SKM-1 (cell line): ENCODE results near the gene CREG1.

Source experiments
- DNase-seq: peaks from one replicate; lab custom pipeline; 2025; ENCODE audit not compliant: unreplicated experiment; lab: John Stamatoyannopoulos, UW

CREG1 gene

DNA sequence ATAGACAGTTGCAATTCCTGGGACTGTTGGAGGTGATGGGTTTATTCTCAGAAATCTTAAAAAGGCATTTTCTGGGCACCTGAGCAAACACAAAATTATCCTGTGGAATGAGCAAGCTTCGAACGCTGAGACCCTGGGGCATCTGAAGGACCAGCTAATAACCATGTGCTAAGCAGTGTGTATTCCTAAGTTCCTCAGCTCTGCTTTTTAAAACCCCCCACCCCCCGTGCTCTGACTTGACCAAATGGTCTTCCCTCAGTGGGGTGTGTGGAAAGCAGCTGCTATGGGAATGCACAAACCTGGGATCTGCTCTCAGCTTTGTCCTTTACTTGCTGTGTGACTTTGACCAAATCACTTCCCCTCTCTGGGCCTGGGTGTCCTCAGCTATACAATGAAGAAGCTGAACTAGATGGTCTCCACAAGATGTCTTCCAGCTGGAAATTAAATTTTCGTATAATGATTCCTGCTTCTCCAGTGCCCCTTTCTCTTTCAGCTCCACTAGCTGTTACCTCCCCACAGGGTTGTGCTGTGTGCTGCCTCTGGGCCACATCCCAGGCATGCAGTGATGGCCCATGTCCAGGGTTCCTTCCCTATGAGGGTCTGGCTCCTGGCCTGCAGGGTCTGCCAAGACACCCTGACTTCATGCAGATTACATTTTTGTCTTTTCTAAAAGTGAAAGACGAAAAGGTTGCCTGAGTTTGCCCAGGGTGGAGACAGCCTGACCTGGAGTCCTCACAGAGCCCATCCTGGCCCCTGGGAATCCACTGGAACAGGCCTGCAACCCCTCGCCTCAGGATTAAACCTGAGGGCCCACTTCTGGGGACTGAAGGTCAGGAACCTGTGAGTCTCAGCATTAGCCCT lies 20.4 kb downstream of the CREG1 start:
- DNase-seq, result no peak

DNA sequence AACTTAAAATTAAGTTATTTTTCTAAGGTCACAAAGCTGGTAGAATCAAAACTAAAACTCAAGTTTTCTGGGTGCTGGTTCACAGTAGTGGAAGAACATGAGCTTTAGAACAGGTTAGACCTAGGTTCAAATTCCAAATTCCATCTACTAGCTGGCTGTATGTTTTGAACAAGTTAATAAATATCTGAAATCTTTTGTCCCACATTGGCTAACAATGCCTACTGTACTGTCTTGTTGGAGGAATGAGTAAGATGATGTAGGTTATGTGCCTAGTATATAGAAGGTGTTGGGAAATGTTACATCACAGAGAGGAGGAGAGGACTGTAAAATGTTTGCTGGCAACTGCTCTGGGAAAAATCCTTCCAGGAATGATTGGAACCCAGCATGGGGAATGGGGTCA lies 21.2 kb downstream of the CREG1 start:
- no peak for DNase-seq

DNA sequence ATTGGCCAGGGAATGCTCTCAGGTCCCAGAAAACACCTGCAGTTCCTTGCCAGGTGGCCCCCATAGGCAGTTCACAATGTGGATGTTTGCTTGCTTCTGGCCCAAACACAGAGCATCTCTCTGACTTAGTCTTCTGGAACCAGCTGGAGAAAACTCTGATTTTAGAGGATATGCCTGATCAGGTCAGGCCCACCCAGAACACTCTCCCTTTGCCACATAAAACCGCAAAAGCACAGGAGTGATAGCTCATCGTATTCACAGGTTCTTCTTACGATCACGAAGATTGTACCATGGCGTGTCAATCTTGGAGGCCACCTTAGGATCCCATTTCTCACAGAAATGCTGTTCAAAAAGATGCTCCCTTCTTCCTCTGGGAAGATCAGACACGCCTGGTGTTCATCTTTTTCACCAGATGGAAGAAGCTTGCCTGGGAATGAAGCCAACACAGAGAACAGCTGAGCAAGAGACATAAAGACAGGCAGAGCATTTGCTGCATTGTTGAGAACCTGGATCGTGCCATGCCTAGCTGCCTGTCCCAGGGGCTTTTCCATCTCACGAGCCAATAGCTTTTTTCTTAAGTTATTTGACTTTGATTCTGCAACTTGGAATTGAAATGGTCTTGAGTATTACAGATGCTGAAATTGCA lies 23.6 kb downstream of the CREG1 start:
- DNase-seq, result no peak

DNA sequence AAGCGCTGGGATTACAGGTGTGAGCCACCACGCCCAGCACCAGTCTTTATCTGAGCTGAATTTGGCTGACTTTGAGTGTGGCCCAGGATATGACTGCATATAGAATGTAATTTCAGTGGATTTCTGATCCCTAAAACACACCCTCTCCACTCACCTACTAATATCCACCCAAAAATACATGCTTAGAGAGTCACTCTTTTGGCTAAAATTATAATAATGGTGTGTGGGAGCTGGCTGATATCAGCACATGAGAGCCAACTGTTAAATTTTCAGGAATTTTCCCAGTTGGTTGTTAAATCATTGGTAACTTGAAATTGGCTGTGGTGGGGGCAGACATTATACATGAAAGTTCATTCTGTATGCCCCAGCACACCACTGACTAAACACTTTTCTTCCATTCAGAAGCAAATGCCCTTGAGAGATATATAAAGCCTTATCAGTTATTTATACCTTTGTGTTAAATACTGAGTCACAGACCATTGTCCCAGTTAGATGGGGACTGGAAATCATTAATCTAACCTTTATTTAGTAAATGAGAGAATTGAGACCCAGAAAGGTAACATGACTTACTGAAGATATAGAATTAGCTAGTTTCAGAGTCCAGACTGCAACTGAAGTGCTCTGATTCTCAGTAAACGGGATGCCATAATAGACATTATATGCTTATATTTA lies 25.4 kb downstream of the CREG1 start:
- DNase-seq, result no peak

DNA sequence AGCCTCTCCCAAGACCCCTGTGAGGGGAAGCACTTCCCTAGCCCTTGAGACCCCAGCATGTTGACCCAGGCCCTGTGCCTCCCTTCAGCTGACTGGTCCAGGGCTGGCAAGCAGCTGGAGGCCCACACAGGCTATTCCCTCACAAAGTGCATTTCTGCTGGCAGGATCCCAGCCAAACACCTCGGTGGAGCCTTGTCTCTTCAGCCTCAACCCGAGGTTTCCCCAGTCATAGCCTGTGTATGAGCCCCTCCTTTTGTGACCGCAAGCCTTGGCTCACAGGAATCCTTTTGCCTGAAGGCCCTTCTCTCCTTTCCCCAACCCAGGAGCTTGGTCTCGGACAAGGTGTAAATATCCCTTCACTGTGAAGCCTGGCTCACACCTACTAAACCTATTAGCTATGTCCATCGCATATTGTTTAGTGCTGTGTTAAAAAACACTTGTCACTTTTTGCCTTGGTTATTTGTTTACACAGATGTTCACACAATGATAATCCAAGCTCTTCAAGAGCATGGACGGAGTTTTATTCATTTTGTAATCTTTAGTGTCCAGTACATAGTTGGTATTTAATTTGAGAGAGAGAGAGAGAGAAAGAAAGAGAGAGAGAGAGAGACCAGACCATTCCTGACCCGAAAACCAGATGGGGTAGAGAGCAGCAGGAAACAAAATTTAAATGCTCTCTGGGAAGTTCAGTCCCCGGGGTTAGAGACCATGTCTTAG lies 26.7 kb downstream of the CREG1 start:
- DNase-seq, result no peak

DNA sequence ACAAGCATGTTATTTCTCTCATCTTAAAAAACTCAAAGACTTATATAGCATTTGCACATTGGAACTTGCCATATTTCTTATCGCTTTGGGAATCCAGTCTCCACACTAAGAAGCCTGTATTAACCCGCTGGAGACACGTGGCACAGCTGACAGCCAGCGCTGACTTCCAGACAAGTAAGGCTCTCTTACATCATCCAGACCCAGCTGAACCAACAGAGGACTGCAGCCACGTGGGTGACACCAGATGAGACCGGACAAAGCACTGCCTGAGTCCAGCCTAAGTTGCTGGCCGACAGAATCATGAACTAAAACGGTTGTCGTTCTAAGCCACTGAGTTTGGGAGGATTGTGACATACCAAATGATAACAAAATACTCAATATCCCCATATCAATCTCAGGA lies 28.9 kb downstream of the CREG1 start:
- no peak for DNase-seq

DNA sequence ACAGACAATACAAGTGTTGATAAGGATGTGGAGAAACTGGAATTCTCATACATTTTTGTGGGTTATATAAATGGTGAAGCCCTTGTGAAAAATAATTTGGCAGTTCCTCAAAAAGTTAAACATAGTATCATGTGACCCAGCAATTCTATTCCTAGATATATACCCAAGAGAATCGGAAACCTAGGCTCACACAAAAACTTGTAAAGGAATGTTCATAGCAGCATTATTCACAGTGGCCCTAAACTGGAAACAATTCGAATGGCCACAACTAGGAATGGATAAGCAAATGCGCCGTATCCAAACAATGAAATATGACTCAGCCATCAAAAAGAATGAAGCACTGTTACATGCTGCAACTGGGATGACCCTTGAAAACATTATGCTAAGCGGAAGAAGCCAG lies 31.3 kb downstream of the CREG1 start:
- no peak for DNase-seq

DNA sequence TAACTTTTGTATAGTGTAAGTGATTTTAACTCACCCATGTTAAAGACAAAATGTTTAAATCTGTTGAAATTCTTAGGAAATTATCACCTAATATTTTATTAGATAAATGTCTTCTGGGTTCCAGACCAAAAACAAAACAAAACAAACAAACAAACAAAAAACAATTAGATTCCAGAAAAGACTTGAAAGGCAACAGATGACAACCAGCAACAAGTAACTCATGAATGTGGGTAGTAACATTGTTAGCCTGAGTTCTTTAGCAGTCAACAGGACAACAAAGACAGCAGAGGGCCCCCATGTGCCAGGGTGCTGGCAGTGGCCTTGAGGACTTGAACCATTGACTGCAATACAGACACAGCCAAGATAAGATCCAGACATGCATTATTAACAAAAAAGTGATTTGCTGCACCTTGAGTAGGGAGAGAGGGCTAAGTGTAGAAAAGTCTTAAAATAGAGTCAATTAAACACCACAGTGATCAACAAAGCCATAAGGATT lies 32.8 kb downstream of the CREG1 start:
- DNase-seq, result no peak

DNA sequence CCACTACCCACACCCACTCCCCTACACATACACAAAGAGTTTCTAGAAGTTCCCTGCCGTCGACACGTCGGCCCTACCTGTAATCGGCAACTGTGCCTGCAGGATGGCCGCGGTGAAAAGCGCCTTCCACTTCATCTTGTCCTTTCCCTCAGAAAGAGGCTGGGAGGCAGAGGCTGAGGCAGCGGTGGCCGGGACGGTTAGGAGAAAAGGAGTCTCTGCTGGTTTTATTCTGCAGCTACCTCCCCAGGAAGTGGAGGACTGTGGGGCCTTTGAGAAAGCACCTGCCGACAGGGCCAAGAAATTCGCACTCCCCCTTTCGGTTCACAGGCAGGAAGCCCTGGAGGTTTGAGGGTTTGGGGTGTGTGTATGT lies 35.2 kb downstream of the CREG1 start, which contains the start of gene CD247:
Gene CD247 (minus strand): TSS at position 199 of the 370 bp plus-strand sequence. CDS start 64 bp downstream, at position 135.
- DNase-seq, result no peak

DNA sequence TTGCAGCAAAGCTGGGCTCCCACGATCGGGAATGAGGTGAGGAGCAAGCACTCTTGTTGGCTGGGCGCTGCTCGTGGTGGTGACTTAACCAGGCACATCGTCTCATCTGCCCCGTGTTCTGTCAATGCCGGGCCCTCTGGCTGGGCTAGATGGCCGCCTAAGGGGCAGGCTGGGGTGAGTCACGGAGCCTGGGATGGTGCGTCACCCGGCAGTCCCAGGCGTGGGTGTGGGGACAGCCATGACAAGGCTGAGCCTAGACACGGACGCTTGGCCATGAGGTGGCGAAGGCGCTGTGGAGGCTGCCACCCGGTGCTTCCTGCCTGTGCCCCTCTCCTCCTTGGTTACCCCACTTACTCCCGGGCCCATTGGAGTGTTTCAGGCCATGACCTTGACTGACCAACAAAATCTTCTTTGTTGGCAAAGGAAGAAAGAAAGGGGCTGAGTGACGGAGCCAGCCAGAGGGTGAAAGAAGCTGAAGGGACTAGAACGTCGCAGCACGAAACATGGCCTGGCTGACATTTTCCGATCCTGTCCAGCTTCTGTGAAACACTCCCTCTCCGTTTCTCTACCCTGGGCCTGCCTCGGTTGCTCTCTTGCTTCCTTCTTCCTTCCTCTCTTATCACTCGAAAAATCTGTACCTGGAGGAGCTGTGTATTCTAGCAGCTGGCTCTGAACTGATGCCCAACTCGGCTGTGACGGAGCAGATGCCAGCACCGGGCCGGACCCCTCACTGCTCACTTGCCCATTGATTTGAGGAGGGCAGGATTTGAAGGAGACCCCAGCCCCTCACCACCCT lies 35.8 kb downstream of the CREG1 start:
- no peak for DNase-seq

DNA sequence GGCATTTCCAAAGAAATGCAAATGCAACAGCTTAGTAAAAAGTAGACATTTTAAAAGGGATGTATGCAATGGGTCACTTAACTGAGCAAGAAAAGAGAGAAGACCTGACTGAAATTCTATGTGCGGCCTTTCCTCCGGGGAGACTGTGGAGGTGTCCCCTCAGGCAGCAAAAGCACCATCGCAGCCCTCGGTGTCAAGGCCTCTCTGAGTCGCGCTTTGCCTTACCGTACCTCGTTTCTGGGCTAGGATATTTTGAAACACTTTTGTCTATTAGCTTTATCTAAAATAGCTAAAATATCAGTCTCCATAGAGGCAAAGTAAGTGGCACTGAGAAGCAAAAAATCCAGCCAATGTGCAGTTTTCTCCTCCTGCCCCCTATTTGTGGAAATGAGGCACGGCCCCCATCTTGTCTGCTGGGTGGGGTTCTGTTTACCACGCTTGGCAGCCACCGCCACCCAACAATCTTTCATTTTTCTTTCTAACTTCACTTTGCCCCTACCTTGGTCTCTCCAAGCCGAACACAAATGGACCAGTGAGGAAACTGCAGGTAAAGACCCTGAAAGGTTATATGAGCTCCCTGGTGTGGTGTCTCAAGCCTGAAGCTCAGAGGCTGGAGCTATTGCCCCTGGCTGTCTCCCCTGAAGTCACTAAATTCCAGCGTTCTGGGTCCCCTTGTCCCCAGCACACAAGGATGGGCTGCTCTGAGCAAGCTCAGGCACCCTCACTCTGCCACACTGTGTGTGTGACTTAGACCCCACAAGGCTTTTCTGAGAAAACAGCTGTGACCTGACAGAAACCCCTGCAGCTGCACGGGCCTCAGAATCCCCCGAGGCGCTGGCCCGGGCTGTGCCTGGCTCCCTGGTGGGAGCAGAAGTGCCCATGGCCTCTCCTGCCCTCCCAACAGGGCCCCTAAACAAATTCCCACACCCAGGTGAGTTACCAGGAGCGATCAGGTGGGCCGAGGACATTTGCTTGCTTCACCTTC lies 36.9 kb downstream of the CREG1 start:
- no peak for DNase-seq

DNA sequence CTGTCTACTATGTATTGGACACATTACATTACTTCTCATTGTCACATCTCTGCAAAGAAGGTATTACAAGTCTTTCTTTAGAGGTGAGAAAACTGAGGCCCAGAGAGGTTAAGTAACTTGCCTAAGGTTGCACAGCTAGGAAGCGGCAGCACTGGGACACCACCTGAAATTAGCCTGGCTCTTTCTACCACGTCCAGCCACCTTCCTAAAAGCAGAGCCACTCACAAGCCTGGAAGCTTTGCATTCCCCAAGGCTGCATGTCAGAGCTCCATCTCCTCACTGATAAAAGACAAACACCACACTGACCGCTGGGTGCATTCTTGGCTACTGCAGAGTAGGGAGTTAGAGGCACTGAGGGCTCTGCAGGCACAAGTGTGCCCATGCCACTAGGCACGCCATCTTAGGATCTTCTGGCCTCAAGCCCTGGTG lies 37.7 kb downstream of the CREG1 start:
- DNase-seq, result no peak

DNA sequence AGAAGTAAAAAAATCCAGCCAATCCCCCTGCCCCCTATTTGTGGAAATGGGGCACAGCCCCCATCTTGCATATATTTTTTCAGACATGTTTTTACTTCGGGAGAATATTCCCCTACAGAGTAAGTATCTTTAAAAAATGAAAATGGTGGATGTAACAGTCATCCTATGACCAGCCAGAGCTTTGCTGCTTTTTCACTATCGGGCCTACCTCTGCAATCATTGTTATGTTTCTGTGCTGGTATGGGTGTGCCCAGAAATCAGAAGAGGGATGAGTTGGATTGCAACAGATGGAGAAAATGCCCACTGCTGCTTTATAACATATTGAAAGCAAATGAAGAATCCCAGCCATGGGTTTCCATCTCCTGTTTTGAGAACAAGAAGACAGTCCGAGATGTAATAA lies 38.1 kb downstream of the CREG1 start:
- no peak for DNase-seq

DNA sequence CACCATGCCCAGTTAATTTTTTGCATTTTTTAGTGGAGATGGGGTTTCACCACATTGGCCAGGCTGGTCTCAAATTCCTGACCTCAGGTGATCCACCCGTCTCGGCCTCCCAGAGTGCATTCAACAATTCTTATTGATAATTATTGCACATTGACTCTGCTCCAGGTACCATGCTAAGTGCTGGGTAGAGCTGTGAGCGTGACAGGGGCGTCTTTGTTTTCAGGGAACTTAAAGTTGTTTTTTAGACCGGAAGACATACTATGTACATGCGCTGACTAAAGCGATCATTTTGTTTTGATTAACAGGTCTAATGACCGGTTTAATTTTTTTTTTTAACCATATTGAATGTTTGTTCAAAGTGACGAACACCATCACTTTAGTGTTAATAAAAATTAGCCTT lies 39.3 kb downstream of the CREG1 start:
- DNase-seq, result no peak

DNA sequence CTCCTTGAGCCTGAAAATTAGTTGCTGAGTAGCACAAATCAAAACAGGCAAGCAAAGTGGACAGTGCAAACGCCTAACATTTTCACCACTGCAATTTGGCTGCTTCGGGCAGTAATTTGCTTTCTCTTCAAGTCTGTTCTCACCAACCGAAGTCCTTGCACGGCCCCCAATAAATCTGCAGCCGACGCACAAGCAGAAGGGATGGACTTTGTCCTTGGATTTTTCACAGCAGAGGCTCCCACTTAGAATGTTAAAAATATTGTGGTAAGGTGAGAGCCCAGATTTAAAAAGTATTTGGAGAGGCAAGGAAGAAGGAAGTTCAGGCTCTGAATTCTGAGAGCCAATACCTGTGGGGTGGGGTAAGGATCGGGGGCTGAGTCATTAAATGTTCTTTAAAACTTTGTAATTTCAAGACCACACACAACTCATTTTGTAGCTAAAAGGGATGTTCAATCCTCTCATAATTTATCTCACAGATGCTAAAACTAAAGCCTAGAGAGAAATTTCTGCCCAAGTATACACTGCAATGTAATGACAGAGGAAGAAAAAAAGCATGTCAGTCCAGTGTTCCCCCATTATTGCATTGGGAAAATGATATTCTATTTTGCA lies 41.4 kb downstream of the CREG1 start:
- no peak for DNase-seq

DNA sequence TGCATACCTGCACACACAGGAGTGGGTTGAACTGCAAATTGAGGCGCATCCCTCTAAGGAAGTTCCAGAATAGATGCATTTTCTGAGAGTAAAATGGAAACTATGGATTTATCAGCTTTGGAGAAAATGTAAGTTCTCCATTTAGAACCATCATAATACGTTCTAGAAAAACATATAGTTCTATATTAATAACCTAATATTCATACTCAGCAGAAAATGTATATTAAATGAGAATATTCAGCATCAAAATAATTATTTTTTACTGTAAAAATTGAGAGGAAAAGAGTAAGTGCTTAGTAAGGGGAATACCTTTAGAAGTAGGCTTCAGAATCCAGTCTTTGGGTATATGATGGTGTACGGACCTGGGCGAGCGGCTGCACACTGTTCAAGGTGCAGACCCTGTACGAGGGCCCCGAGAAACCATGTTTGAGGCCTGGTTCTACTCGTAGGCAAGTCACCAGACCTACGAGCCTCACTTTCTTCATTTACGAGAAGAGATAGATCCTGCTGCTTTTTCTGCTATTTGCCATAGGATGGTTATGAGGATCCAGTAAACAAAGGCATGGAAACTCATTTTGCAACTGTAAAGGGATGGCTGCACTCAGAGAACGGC lies 42.1 kb downstream of the CREG1 start:
- DNase-seq, result no peak

DNA sequence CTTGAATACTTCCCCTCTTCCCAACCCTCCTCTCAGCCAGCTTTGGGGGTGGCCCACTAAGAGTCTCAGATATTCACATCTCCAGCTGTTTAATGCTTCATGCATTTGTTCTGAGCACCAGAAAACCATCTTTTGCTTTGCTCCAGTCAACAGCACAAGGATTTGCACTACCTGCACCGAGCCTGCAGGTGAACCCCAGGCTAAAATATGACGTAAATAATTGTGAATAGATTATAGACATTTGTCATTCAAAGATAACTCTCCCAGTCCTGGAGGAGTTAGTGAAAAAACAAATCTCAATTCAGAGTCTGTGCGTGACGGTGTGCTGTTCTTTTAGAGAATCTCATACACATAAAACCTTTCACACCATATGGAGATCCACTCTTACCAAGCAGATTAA lies 42.7 kb downstream of the CREG1 start:
- DNase-seq, result no peak

DNA sequence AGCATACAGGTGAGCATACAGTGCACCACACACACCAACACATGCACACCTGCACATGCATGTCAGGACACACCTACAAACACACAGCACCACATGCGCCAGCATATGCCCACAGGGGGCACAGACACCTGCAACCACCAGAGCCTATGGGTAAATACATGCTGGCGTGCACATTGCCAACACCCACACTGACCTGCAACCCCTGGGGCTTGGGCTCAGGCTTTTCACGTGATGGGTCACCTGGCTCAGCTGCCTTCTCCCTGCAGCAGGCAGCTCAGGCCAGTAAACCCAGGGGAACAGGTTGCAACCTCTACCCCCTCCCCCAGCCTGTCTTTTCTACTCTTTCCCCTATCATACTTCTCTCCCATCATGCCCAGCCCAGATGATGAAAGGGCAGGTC lies 43.3 kb downstream of the CREG1 start:
- DNase-seq, result no peak
